ENCODE data around the gene ZNF532. TPM values are rescaled to one million over a fixed set of nuclear protein-coding genes. Genes with fewer than 3 reads are reported as not detected.

ZNF532 gene
- total RNA-seq, 1 donor from 2014 or later: 137 TPM

DNA sequence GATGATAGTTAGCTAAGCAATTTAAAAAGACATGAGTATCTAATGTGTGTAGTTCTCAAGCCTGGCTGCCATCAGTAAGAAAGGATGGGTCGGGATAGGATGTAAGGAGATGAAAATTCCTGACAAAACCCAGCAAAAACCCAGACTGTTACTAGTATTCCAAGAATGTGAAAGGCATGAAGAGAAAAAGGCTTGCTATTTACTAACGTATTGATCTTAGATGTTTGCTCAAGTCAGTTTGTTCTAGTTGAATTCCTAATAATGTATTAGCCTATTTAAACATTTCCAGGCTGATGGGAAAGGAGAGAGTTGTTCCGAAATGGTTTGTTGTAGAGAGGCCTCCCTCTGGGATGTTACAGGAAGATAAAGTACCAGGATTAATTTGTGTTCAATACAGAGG lies 88.2 kb downstream of the ZNF532 start:
- no peak for TF ChIP-seq EZH2phosphoT487 (IDR thresholded peaks at IDR 0.05)
- no peak for TF ChIP-seq EZH2 (IDR thresholded peaks at IDR 0.05)
- TF ChIP-seq, protein P1, sequence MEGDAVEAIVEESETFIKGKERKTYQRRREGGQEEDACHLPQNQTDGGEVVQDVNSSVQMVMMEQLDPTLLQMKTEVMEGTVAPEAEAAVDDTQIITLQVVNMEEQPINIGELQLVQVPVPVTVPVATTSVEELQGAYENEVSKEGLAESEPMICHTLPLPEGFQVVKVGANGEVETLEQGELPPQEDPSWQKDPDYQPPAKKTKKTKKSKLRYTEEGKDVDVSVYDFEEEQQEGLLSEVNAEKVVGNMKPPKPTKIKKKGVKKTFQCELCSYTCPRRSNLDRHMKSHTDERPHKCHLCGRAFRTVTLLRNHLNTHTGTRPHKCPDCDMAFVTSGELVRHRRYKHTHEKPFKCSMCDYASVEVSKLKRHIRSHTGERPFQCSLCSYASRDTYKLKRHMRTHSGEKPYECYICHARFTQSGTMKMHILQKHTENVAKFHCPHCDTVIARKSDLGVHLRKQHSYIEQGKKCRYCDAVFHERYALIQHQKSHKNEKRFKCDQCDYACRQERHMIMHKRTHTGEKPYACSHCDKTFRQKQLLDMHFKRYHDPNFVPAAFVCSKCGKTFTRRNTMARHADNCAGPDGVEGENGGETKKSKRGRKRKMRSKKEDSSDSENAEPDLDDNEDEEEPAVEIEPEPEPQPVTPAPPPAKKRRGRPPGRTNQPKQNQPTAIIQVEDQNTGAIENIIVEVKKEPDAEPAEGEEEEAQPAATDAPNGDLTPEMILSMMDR (IDR thresholded peaks at IDR 0.05): no peak

DNA sequence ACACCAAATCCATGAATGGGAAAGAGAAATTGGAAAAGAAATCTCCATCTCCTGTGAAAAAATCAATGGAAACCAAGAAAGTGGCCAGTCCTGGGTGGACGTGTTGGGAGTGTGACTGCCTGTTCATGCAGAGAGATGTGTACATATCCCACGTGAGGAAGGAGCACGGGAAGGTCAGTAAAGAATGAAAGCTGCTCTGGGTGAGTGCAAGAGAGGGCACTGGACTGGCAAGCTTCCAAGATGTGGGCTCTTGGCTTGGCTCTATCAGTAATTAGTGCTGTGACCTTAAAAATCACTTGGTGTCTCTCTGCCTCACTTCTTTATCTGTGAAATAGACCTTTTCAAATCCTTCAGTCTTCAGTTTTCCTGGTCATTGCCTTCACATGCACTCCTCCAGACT lies 89.0 kb downstream of the ZNF532 start:
- Histone ChIP-seq H3K4me2 (no peak overlapping the region), H3K36me3 (peaks cover 20% of the 10 kb centered on the region), H3K9ac (no peak overlapping the region), H2AFZ (replicated peaks) (no peak overlapping the region), H3F3A (ENCODE audit: low read depth) (peaks cover 8% of the 10 kb centered on the region), H3K4me1 (no peaks in the 10 kb centered on the region), H3K4me3 (no peak overlapping the region), H3K79me2 (ENCODE audit: low read depth) (peaks cover 32% of the 10 kb centered on the region), H3K27me3 (no peaks in the 10 kb centered on the region), H3K27ac (no peak overlapping the region), H3K9me3 (ENCODE audit: low read depth) (no peaks in the 10 kb centered on the region), H4K20me1 (ENCODE audit: low read depth) (peaks cover 8% of the 10 kb centered on the region)
- Mint-ChIP-seq H3K36me3 (peaks cover 51% of the 10 kb centered on the region), H3K4me1 (peaks cover 8% of the 10 kb centered on the region), H3K9me3 (no peaks in the 10 kb centered on the region), H3K27ac (peak overlapping the region; percentile 61), H3K27me3 (ENCODE audit: insufficient read depth, low read depth) (no peaks in the 10 kb centered on the region), H3K4me3 (no peak overlapping the region)
- no peak for DNase-seq (ENCODE audit: low spot score)
- TF ChIP-seq EZH2 (IDR thresholded peaks at IDR 0.05) (no peak), EZH2phosphoT487 (IDR thresholded peaks at IDR 0.05) (no peak)
- TF ChIP-seq, protein P1 (IDR thresholded peaks at IDR 0.05): no peak

More for the DNA sequence above, 88.2 kb downstream of the ZNF532 start:
- Histone ChIP-seq H3K9me3 (ENCODE audit: low read depth) (no peaks in the 10 kb centered on the region), H2AFZ (replicated peaks) (no peak overlapping the region), H3K4me2 (no peak overlapping the region), H3F3A (ENCODE audit: low read depth) (peaks cover 8% of the 10 kb centered on the region), H3K36me3 (peaks cover 14% of the 10 kb centered on the region), H3K27ac (peak overlapping the region; percentile 70), H3K4me3 (no peak overlapping the region), H3K9ac (no peak overlapping the region), H3K79me2 (ENCODE audit: low read depth) (peaks cover 28% of the 10 kb centered on the region), H4K20me1 (ENCODE audit: low read depth) (peaks cover 8% of the 10 kb centered on the region), H3K4me1 (no peaks in the 10 kb centered on the region), H3K27me3 (no peaks in the 10 kb centered on the region)
- no peak overlapping the region for H3K27ac Mint-ChIP-seq
- no peak for DNase-seq (ENCODE audit: low spot score)
- H3K4me3 Mint-ChIP-seq: no peak overlapping the region
- H3K4me1 Mint-ChIP-seq: peaks cover 8% of the 10 kb centered on the region
- H3K36me3 Mint-ChIP-seq: peaks cover 47% of the 10 kb centered on the region
- no peaks in the 10 kb centered on the region for H3K9me3 Mint-ChIP-seq
- H3K27me3 Mint-ChIP-seq (ENCODE audit: insufficient read depth, low read depth): no peaks in the 10 kb centered on the region

DNA sequence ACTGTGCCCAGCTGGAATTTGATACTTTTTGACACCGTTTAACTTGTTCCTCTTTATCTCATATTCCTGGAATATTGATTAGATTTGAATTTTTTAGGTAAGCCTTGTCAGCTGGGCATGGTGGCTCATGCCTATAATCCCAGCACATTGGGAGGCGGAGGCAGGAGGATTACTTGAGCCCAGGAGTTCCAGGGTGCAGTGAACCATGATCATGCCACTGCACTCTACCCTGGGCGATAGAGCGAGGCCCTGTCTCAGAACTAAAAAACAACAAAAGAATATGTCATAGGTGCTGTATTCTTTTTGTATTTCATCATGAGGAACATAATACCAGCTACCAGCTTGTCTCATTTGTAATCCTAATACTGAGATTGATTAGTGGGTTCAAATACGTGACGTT lies 90.3 kb downstream of the ZNF532 start:
- H3K27me3 ChIP-seq: no peaks in the 10 kb centered on the region
- no peak overlapping the region for H3K27ac ChIP-seq
- Mint-ChIP-seq H3K4me1 (peaks cover 8% of the 10 kb centered on the region), H3K27ac (no peak overlapping the region), H3K9me3 (no peaks in the 10 kb centered on the region), H3K36me3 (peaks cover 51% of the 10 kb centered on the region), H3K4me3 (no peak overlapping the region), H3K27me3 (ENCODE audit: insufficient read depth, low read depth) (no peaks in the 10 kb centered on the region)
- H3K4me1 ChIP-seq: no peaks in the 10 kb centered on the region
- peaks cover 29% of the 10 kb centered on the region for H3K36me3 ChIP-seq
- no peak overlapping the region for H3K9ac ChIP-seq
- DNase-seq (ENCODE audit: low spot score): no peak
- H3K9me3 ChIP-seq (ENCODE audit: low read depth): no peaks in the 10 kb centered on the region
- H3K4me2 ChIP-seq: no peak overlapping the region
- H3K79me2 ChIP-seq (ENCODE audit: low read depth): peaks cover 45% of the 10 kb centered on the region
- H4K20me1 ChIP-seq (ENCODE audit: low read depth): peaks cover 8% of the 10 kb centered on the region
- peaks cover 8% of the 10 kb centered on the region for H3F3A ChIP-seq (ENCODE audit: low read depth)
- TF ChIP-seq EZH2 (IDR thresholded peaks at IDR 0.05) (no peak), EZH2phosphoT487 (IDR thresholded peaks at IDR 0.05) (no peak)
- TF ChIP-seq, protein P1 (IDR thresholded peaks at IDR 0.05): no peak
- H2AFZ ChIP-seq (replicated peaks): no peak overlapping the region
- H3K4me3 ChIP-seq: no peak overlapping the region
